ENCODE data around the gene ASXL1.

ASXL1 gene

DNA sequence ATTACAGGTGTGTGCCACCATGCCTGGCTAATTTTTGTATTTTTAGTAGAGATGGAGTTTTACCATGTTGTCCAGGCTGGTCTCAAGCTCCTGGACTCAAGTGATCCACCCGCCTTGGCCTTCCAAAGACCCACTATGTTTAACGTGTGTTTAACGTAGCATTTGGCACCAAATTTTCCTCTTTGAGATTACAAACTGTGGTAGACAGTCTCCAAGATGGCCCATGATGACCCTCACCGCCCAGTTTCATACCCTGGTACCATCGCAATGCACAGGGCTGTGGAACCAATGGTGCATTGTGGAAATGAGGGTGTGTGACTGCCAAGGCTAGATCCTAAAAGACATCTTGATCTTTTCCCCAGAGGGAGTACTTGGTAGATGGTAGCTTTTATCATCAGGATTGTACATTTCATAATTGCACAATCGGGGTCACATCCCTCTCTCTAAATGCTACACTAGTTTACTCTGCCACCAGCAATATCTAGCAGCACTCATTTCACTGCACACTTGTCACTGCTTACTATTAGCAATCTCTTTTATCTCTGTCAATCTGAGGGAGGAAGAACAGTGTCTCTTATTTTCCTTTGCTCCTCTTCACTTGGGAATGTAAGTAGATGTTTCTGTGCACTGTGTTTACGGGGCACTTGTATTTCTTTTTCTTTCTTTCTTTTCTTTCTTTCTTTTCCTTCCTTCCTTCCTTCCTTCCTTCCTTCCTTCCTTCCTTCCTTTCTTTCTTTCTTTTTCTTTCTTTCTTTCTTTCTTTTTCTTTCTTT is 130.1 kb downstream of the ASXL1 start:
- TF ChIP-seq, protein P1, sequence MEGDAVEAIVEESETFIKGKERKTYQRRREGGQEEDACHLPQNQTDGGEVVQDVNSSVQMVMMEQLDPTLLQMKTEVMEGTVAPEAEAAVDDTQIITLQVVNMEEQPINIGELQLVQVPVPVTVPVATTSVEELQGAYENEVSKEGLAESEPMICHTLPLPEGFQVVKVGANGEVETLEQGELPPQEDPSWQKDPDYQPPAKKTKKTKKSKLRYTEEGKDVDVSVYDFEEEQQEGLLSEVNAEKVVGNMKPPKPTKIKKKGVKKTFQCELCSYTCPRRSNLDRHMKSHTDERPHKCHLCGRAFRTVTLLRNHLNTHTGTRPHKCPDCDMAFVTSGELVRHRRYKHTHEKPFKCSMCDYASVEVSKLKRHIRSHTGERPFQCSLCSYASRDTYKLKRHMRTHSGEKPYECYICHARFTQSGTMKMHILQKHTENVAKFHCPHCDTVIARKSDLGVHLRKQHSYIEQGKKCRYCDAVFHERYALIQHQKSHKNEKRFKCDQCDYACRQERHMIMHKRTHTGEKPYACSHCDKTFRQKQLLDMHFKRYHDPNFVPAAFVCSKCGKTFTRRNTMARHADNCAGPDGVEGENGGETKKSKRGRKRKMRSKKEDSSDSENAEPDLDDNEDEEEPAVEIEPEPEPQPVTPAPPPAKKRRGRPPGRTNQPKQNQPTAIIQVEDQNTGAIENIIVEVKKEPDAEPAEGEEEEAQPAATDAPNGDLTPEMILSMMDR (conservative IDR thresholded peaks at IDR 0.05; ENCODE audit: low read depth), result no peak
- CTCF ChIA-PET, result interaction anchor here (0.6 to 1.0 kb wide), 3 partner anchors 8 to 349 kb away, joined by 3 read pairs; no protein-coding TSS in a partner anchor
- no peak overlapping the region for H3K27ac ChIP-seq
- POLR2A ChIA-PET (ENCODE audit: low non-redundant PET), result no interaction called here
- no peak for DNase-seq (ENCODE audit: low spot score)
